GM23338 (cell line): ENCODE results near the gene ACAD11. TPM values are rescaled to one million over a fixed set of nuclear protein-coding genes. Genes with fewer than 3 reads are reported as not detected.
"Not testable (repeated sequence)": the region's sequence is repeated elsewhere in the genome, so short reads cannot be mapped to it uniquely, and the experiment has no call there.

Experiments used
- ATAC-seq: fragments of 200-7000 bp; cut with Tn5 transposase; 3 replicates; pipeline ENCODE4 v1.9.1; 2020
- DNase-seq: peaks from one replicate; pipeline ENCODE4 v3.0.0-alpha.2; 2015; ENCODE audit warnings: low spot score
- H2AFZ ChIP-seq: fragments of 200-600 bp; sonication (generic); 2 replicates; pipeline ENCODE4 v1.8.0; 2016; ENCODE audit warnings: antibody characterized with exemption, mild to moderate bottlenecking, moderate library complexity
- H3F3A ChIP-seq: fragments of 200-600 bp; sonication (generic); replicated peaks from 2 replicates; pipeline ENCODE4 v1.8.0; 2017; ENCODE audit warnings: antibody characterized with exemption, mixed run types, low read depth
- H3K27ac ChIP-seq: fragments of 200-600 bp; sonication (generic); 2 replicates; pipeline ENCODE4 v1.6.1; 2016; ENCODE audit warnings: low read depth
- H3K27me3 ChIP-seq: fragments of 200-600 bp; sonication (generic); 2 replicates; pipeline ENCODE4 v1.8.0; 2016; ENCODE audit warnings: mild to moderate bottlenecking, mixed run types, moderate library complexity; ENCODE audit not compliant: insufficient read depth
- H3K36me3 ChIP-seq: fragments of 200-600 bp; sonication (generic); 2 replicates; pipeline ENCODE4 v1.8.0; 2016; ENCODE audit warnings: mild to moderate bottlenecking; ENCODE audit not compliant: insufficient read depth
- H3K4me1 ChIP-seq: fragments of 200-600 bp; sonication (generic); 2 replicates; pipeline ENCODE4 v1.8.0; 2016; ENCODE audit warnings: mild to moderate bottlenecking, moderate library complexity; ENCODE audit not compliant: insufficient read depth
- H3K4me2 ChIP-seq: fragments of 200-600 bp; sonication (generic); 2 replicates; pipeline ENCODE4 v1.7.1; 2017; ENCODE audit warnings: mixed run types
- H3K4me3 ChIP-seq: fragments of 200-600 bp; sonication (generic); 2 replicates; pipeline ENCODE4 v1.6.1; 2016; ENCODE audit warnings: mixed run types
- H3K79me2 ChIP-seq: fragments of 200-600 bp; sonication (generic); replicated peaks from 2 replicates; pipeline ENCODE4 v1.8.0; 2017; ENCODE audit warnings: mild to moderate bottlenecking; ENCODE audit not compliant: insufficient read depth
- H3K9me2 ChIP-seq: fragments of 200-600 bp; sonication (generic); 2 replicates; pipeline ENCODE4 v1.8.0; 2017; ENCODE audit not compliant: insufficient read depth
- H4K20me1 ChIP-seq: fragments of 200-600 bp; sonication (generic); replicated peaks from 2 replicates; pipeline ENCODE4 v1.8.0; 2017; ENCODE audit warnings: mild to moderate bottlenecking; ENCODE audit not compliant: insufficient read depth
- H3K27ac Mint-ChIP-seq: 2 replicates; pipeline ENCODE4 v1.8.0; 2020; ENCODE audit warnings: inconsistent platforms, mild to moderate bottlenecking, moderate library complexity, mixed read lengths
- H3K27me3 Mint-ChIP-seq: 3 replicates; pipeline ENCODE4 v1.8.0; 2022; ENCODE audit warnings: low read depth, mild to moderate bottlenecking, moderate library complexity, mixed read lengths, inconsistent platforms; ENCODE audit not compliant: insufficient read depth, poor library complexity
- H3K36me3 Mint-ChIP-seq: 3 replicates; pipeline ENCODE4 v1.8.0; 2021; ENCODE audit warnings: low read depth, mild to moderate bottlenecking, inconsistent platforms, moderate library complexity, mixed read lengths
- H3K4me1 Mint-ChIP-seq: 3 replicates; pipeline ENCODE4 v1.8.0; 2020; ENCODE audit warnings: mild to moderate bottlenecking, inconsistent platforms, mixed read lengths
- H3K4me3 Mint-ChIP-seq: 3 replicates; pipeline ENCODE4 v1.8.0; 2021; ENCODE audit warnings: moderate library complexity, mild to moderate bottlenecking, inconsistent platforms, mixed read lengths
- H3K9me3 Mint-ChIP-seq: 3 replicates; pipeline ENCODE4 v1.8.0; 2020; ENCODE audit warnings: moderate library complexity, mild to moderate bottlenecking, inconsistent platforms, mixed read lengths
- CREB1 ChIP-seq: fragments of 250-450 bp; sonication (Bioruptor Pico); IDR thresholded peaks from 2 replicates; pipeline ENCODE4 v1.5.0; 2020; ENCODE audit warnings: low read depth, mild to moderate bottlenecking, moderate library complexity
- ZNF114 ChIP-seq: fragments of 250-450 bp; sonication (Bioruptor Pico); IDR thresholded peaks from 2 replicates; pipeline ENCODE4 v1.5.0; 2020; ENCODE audit warnings: mild to moderate bottlenecking, moderate library complexity
- ZNF331 ChIP-seq: fragments of 250-450 bp; sonication (Bioruptor Pico); IDR thresholded peaks from 2 replicates; pipeline ENCODE4 v1.5.0; 2020; ENCODE audit warnings: low read depth, mild to moderate bottlenecking, moderate library complexity
- polyA plus RNA-seq: library from polyadenylated mRNA; unstranded; fragments of >200 nt; fragmentation: Nextera tagmentation; extraction: Ambion mirVana; gene quantifications from 2 replicates; pipeline ENCODE4 v1.2.1, GENCODE V29; 2016
- total RNA-seq: library from RNA; depleted of rRNA; stranded (reverse); fragments of >200 nt; shearing (Covaris generic); gene quantifications from 2 replicates; pipeline ENCODE4 v1.2.3, GENCODE V29; 2014
- TF ChIP-seq, protein P1 (sequence below), 2 experiments: fragments of 200-600 bp in 1 of 2; sonication (generic) in 1 of 2; conservative IDR thresholded peaks; 2 replicates each; pipeline versions ENCODE4 v1.5.1 to v1.6.1; 2016 to 2017; ENCODE audit warnings: antibody characterized with exemption in 2 of 2, low read depth in 2 of 2, mild to moderate bottlenecking in 2 of 2, moderate library complexity in 1 of 2
- TF ChIP-seq, protein P2 (sequence below): IDR thresholded peaks from one replicate; pipeline ENCODE4 v1.6.1; 2018; ENCODE audit warnings: antibody characterized with exemption; ENCODE audit not compliant: unreplicated experiment

ACAD11 gene
- total and polyA plus RNA-seq, 2 experiments from 2014 or later = 11.4 to 17.1 TPM

DNA sequence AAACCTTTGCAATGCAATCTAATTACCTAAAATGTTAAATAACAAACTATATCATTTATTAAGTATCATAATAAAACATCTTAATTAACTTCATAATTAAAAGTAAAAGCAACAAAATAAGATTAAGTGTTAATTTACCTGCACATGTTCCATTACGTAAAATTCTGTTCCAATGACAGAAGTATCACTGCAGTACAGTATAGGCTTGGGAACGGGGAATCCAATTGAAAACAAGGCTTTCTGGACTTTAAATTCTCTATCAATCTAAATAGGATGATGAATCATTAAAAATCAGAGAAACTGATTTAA lies 17.1 kb downstream of the ACAD11 start (continued):
- TF ChIP-seq, protein P1, sequence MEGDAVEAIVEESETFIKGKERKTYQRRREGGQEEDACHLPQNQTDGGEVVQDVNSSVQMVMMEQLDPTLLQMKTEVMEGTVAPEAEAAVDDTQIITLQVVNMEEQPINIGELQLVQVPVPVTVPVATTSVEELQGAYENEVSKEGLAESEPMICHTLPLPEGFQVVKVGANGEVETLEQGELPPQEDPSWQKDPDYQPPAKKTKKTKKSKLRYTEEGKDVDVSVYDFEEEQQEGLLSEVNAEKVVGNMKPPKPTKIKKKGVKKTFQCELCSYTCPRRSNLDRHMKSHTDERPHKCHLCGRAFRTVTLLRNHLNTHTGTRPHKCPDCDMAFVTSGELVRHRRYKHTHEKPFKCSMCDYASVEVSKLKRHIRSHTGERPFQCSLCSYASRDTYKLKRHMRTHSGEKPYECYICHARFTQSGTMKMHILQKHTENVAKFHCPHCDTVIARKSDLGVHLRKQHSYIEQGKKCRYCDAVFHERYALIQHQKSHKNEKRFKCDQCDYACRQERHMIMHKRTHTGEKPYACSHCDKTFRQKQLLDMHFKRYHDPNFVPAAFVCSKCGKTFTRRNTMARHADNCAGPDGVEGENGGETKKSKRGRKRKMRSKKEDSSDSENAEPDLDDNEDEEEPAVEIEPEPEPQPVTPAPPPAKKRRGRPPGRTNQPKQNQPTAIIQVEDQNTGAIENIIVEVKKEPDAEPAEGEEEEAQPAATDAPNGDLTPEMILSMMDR (conservative IDR thresholded peaks at IDR 0.05; ENCODE audit: low read depth in 2 of 2) = no peak
- TF ChIP-seq ZNF331 (CRISPR knock-in tag) = no peak
- no peak for TF ChIP-seq CREB1 (CRISPR knock-in tag)

DNA sequence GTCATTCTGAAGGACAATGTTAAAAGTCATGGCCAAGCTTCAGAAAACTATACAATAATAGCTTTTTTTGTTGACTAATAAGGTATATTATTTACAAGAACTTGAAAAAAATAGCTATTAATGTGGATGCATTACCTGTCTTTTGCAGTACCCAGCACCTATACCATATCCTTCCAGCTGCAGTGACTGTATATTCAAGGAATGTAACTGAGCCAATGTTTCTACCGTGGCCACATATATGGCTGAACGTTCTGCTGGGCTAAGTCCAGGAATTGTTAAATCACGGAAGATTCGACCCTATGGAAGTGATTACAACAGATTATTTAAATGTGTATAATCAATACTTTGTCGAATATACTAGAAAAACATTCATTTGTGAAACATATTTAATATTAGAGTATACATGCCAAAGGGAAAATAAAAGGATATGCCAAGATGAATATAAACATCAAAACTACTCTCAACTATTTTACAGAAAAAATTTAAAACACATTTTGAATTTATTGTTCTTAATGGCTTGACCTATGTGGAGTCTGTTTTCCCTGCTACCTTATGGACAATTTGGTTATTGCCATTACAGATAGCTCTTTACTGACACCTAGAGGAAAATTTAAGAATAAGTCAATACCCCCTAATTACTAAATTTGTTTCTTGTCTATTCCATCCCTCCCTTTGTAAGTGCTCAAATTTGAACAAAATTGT lies 17.6 kb downstream of the ACAD11 start:
- DNase-seq = peak; percentile 73
- no peaks in the 10 kb centered on the region for H3K4me1 ChIP-seq
- Mint-ChIP-seq H3K9me3 (no peaks in the 10 kb centered on the region), H3K27ac (no peak overlapping the region), H3K4me1 (no peaks in the 10 kb centered on the region), H3K4me3 (no peak overlapping the region), H3K27me3 (peaks cover 2% of the 10 kb centered on the region), H3K36me3 (no peaks in the 10 kb centered on the region)
- H2AFZ ChIP-seq = no peak overlapping the region
- H3K27ac ChIP-seq = no peak overlapping the region
- H3K4me2 ChIP-seq = no peak overlapping the region
- no peaks in the 10 kb centered on the region for H4K20me1 ChIP-seq
- TF ChIP-seq, protein P2, sequence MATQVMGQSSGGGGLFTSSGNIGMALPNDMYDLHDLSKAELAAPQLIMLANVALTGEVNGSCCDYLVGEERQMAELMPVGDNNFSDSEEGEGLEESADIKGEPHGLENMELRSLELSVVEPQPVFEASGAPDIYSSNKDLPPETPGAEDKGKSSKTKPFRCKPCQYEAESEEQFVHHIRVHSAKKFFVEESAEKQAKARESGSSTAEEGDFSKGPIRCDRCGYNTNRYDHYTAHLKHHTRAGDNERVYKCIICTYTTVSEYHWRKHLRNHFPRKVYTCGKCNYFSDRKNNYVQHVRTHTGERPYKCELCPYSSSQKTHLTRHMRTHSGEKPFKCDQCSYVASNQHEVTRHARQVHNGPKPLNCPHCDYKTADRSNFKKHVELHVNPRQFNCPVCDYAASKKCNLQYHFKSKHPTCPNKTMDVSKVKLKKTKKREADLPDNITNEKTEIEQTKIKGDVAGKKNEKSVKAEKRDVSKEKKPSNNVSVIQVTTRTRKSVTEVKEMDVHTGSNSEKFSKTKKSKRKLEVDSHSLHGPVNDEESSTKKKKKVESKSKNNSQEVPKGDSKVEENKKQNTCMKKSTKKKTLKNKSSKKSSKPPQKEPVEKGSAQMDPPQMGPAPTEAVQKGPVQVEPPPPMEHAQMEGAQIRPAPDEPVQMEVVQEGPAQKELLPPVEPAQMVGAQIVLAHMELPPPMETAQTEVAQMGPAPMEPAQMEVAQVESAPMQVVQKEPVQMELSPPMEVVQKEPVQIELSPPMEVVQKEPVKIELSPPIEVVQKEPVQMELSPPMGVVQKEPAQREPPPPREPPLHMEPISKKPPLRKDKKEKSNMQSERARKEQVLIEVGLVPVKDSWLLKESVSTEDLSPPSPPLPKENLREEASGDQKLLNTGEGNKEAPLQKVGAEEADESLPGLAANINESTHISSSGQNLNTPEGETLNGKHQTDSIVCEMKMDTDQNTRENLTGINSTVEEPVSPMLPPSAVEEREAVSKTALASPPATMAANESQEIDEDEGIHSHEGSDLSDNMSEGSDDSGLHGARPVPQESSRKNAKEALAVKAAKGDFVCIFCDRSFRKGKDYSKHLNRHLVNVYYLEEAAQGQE = no peak
- no peak for TF ChIP-seq ZNF114 (CRISPR knock-in tag)
- TF ChIP-seq, protein P1 (conservative IDR thresholded peaks at IDR 0.05; ENCODE audit: low read depth in 2 of 2) = peak; percentile 63 to 80
- H3K9me2 ChIP-seq = no peaks in the 10 kb centered on the region
- no peak overlapping the region for H3K4me3 ChIP-seq
- peak; percentile 25; the same call in 1 of the 3 replicates for ATAC-seq
- H3F3A ChIP-seq = no peaks in the 10 kb centered on the region
- no peaks in the 10 kb centered on the region for H3K36me3 ChIP-seq
- H3K79me2 ChIP-seq = no peaks in the 10 kb centered on the region
- no peaks in the 10 kb centered on the region for H3K27me3 ChIP-seq

DNA sequence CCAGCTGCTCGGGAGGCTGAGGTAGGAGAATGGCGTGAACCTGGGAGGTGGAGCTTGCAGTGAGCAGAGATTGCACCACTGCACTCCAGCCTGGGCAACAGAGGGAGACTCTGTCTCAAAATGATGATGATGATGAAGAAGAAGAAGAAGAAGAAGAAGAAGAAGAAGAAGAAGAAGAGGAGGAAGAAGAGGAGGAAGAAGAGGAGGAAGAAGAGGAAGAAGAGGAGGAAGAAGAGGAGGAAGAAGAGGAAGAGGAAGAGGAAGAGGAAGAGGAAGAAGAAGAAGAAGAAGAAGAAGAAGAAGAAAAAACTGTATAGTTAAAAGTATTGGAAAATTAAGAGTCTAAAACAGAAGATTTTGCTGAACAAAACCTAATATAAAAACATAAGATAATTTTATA lies 18.2 kb downstream of the ACAD11 start:
- not testable (repeated sequence) for H3K4me3 Mint-ChIP-seq, H3K4me1 ChIP-seq, H3K36me3 ChIP-seq, H3K27ac ChIP-seq, H4K20me1 ChIP-seq, H3K4me2 ChIP-seq, H3K27me3 Mint-ChIP-seq, H3K27ac Mint-ChIP-seq, H3K4me1 Mint-ChIP-seq, H3K79me2 ChIP-seq, ATAC-seq, H3K9me2 ChIP-seq, H3K4me3 ChIP-seq, H3K27me3 ChIP-seq, H3K9me3 Mint-ChIP-seq, H2AFZ ChIP-seq, H3F3A ChIP-seq, DNase-seq, H3K36me3 Mint-ChIP-seq
